ENCODE measurements around the gene PRPF6. TPM values are rescaled to one million over a fixed set of nuclear protein-coding genes. Genes with fewer than 3 reads are reported as not detected.
A peak's percentile ranks its signal among the peaks of the same experiment; 100 is the strongest.

The PRPF6 gene
- total and polyA plus RNA-seq, 7 donors: 23.4 to 59.9 (median 44.9) TPM

DNA sequence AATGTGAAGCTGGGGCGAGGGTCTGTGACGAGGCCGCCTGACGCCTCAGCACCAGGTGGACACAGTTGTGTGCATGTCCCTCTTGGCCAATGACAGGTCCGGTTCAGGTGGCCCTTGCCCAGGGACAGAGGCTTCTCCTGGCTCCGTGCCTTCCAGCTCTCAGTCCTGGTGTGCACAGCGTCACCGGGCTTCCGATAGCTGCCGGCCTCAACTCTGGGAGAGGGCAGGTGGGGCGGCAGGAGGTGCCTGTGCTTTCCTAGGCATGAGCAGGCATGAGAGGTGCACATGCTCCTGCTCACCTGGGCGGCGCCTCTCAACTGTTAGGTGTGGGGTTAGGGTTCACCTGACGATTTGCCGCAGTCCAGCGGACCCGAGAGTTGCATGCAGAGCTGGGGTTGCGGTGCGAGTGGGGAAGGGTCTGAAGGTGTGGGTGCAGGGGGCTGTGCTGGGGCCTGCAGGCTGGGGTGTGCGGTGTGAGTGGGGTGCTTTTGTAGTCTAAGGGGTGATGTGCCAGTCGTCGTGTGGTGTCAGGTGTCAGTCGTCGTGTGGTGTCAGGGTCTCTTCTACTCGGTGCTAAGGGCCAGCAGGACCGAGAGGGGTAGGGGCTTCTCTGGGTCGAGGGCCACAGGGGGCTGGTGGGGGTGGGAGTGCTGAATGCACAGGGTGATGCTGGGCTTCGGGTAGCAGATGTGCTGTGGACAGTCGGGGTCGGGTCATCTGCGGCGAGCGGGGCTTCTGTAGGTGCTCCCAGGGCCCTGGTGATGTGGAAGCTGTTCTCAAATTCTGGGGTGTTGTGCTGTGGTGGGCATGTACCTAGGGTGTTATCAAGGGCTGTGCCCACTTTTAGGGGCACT, 72.3 kb downstream of the PRPF6 start:
- WGBS, 2 donors: 77 to 85% methylated on average over 33 of the region's 33 CpGs
- Histone ChIP-seq H3K4me3 (no peak overlapping the region), H3K27me3 (peaks cover 27 to 79% (median 71%) of the 10 kb centered on the region in 3 donors), H3K27ac (peak overlapping the region in 3 of 4 donors; percentile 22 to 70 (median 36)), H3K36me3 (no peaks in the 10 kb centered on the region), H3K9me3 (no peaks in the 10 kb centered on the region), H3K4me1 (peaks cover 0 to 18% (median 17%) of the 10 kb centered on the region in 4 donors)
- intact Hi-C loops (cut with DNase I): no loop called here
- TF ChIP-seq, protein P1, sequence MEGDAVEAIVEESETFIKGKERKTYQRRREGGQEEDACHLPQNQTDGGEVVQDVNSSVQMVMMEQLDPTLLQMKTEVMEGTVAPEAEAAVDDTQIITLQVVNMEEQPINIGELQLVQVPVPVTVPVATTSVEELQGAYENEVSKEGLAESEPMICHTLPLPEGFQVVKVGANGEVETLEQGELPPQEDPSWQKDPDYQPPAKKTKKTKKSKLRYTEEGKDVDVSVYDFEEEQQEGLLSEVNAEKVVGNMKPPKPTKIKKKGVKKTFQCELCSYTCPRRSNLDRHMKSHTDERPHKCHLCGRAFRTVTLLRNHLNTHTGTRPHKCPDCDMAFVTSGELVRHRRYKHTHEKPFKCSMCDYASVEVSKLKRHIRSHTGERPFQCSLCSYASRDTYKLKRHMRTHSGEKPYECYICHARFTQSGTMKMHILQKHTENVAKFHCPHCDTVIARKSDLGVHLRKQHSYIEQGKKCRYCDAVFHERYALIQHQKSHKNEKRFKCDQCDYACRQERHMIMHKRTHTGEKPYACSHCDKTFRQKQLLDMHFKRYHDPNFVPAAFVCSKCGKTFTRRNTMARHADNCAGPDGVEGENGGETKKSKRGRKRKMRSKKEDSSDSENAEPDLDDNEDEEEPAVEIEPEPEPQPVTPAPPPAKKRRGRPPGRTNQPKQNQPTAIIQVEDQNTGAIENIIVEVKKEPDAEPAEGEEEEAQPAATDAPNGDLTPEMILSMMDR (IDR thresholded peaks at IDR 0.05): no peak
- no peak for TF ChIP-seq EP300 (IDR thresholded peaks at IDR 0.05)
- TF ChIP-seq POLR2A (IDR thresholded peaks at IDR 0.05): no peak
- TF ChIP-seq POLR2AphosphoS5 (IDR thresholded peaks at IDR 0.05): no peak
- DNase-seq: no peak

DNA sequence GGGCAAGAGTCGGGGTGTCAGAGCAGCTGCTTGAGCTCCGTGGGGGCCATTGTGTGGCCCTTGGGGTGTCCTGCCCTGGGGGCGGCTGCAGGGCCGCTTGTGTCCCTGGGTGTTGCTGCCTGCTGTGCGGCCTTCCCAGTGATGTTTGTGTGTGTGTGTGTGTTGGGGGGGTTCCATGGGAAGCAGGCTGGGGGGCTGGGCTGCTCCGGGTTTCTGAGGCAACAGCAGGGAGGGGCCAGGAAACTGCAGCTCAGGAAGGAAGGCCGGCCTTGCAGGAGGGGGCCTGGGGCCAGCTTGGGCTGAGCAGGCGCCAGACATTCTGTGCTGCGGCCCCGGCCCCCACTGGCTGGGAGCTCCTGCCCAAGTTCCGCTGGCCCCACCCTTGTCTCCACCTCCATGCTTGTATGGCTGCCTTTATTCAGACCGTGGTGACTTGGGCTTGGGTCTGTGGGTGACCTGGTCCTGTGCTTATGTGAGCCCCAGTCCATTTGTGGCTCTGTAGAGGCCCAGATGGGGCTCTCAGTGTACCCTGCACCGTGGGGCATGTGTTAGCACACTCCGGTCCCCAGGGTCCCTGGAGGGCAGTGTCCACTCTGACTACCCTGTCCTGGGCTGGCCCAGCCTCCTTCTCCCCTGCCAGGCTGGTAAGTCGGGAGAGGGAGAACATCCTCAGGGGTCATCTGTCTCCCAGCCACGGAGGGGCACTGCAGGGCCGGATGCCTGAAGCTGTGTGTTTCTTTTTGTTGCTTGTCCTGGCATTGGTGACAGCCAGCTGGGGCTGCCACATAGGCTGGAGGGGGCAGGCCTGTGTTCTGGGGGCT, 73.1 kb downstream of the PRPF6 start:
- no peak for DNase-seq
- Histone ChIP-seq H3K27me3 (peaks cover 19 to 71% (median 62%) of the 10 kb centered on the region in 3 donors), H3K27ac (peak overlapping the region; percentile 31 to 71 (median 34)), H3K36me3 (no peaks in the 10 kb centered on the region), H3K9me3 (no peaks in the 10 kb centered on the region), H3K4me3 (no peak overlapping the region), H3K4me1 (peaks cover 0 to 14% (median 8%) of the 10 kb centered on the region in 4 donors)
- WGBS, 2 donors: 36 to 41% methylated on average over 17 of the region's 17 CpGs
- no peak for TF ChIP-seq EP300 (IDR thresholded peaks at IDR 0.05)
- TF ChIP-seq POLR2AphosphoS5 (IDR thresholded peaks at IDR 0.05): peak in 1 of 4 donors; percentile 4
- intact Hi-C loops (cut with DNase I): no loop called here

DNA sequence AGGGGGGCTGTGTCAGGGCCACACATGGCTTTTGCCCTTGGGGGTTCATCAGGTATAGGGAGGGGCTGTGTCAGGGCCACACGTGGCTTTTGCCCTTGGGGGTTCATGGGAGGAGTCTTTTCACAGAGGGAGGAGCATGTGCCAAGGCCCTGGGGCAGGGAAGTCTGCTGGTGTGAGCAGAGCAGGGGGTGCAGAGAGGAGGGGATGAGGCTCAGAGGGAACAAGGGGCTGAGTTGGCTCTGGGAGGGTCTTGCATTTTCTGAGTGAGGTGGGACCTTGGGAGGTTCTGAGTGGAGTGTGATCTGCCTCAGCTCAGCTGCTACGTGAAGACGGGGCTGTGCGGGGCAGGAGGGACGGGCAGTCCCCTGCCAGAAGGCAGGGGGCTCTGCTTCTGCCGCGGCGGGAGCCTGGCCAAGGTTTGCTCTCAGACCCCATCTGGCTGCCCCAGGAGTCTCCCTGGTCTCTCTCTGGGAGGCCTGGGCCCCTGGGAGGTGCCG, 74.5 kb downstream of the PRPF6 start:
- H3K27me3 ChIP-seq: peaks cover 9 to 60% (median 52%) of the 10 kb centered on the region in 3 donors
- TF ChIP-seq POLR2A (IDR thresholded peaks at IDR 0.05) (no peak), POLR2AphosphoS5 (IDR thresholded peaks at IDR 0.05) (no peak), EP300 (IDR thresholded peaks at IDR 0.05) (no peak)
- TF ChIP-seq, protein P1 (IDR thresholded peaks at IDR 0.05): no peak
- peak overlapping the region in 3 of 4 donors; percentile 37 to 71 (median 57) for H3K27ac ChIP-seq
- no peak for DNase-seq
- H3K9me3 ChIP-seq: no peaks in the 10 kb centered on the region
- H3K4me3 ChIP-seq: no peak overlapping the region
- intact Hi-C loops (cut with DNase I): no loop called here
- no peaks in the 10 kb centered on the region for H3K36me3 ChIP-seq
- peaks cover 0 to 7% (median 0%) of the 10 kb centered on the region in 4 donors for H3K4me1 ChIP-seq
- 76 to 77% methylated on average over 9 of the region's 9 CpGs for WGBS, 2 donors

DNA sequence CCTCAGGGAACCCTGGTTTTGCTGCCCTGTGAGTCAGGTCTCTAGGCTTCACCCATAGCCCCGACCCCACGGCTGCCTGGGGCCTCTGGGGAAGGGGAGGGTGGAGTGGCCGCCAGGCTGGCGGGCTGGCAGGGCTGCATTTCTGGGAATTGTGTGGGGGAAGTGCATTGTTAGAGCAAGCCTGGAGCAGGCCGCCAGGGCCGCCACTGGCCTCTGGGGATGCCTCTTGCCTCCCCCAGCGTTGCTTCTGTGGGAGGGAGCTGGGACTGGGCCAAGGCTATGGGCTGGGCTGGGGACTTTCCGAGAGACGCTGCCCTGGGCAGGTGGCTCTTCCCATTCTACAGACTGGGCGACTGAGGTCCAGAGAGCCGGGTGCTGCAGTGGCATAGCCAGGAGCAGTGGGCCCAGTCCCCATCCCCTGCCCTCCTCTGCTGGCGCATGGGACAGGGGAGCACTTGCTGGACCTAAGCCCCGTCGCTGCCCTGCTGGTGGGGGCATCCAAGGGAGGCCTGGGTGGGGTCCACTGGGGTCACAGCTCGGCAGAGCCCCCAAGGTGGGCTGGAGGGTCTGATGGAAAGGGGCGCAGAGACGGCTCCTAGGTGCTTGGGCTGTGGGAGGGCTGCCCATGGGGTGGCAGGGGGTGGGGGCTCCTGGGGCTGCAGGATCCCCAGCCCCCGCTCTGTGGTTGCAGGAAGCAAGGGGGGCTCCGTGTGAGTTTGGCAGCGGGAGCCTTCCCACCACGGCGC, 75.1 kb downstream of the PRPF6 start:
- DNase-seq: no peak
- H3K27ac ChIP-seq: peak overlapping the region; percentile 10 to 71 (median 52)
- TF ChIP-seq POLR2AphosphoS5 (IDR thresholded peaks at IDR 0.05) (no peak), EP300 (IDR thresholded peaks at IDR 0.05) (no peak), POLR2A (IDR thresholded peaks at IDR 0.05) (no peak)
- TF ChIP-seq, protein P1 (IDR thresholded peaks at IDR 0.05): no peak
- 45 to 55% methylated on average over 22 of the region's 22 CpGs for WGBS, 2 donors
- H3K4me1 ChIP-seq: peaks cover 0 to 7% (median 0%) of the 10 kb centered on the region in 4 donors
- no peaks in the 10 kb centered on the region for H3K36me3 ChIP-seq
- H3K4me3 ChIP-seq: no peak overlapping the region
- H3K9me3 ChIP-seq: no peaks in the 10 kb centered on the region
- intact Hi-C loops (cut with DNase I): no loop called here
- H3K27me3 ChIP-seq: peaks cover 7 to 53% (median 45%) of the 10 kb centered on the region in 3 donors
